GM18951 (cell line): ENCODE results near the gene MORN4.
"Not testable (repeated sequence)": the region's sequence is repeated elsewhere in the genome, so short reads cannot be mapped to it uniquely, and the experiment has no call there.

ENCODE experiments used
- POLR2A ChIP-seq: IDR thresholded peaks from 4 replicates; pipeline ENCODE4 v1.6.1; 2011; ENCODE audit warnings: mild to moderate bottlenecking; ENCODE audit not compliant: insufficient read length, insufficient read depth; ENCODE audit errors: extremely low read depth
- in situ Hi-C: fragments of 300-500 bp; cut with MboI; formaldehyde crosslinking; loops from one replicate; pipeline ENCODE4 v1.12.0; 2022; ENCODE audit warnings: low sequenced_read_pairs, mixed read lengths, inconsistent platforms; ENCODE audit not compliant: unreplicated experiment

The MORN4 gene

DNA sequence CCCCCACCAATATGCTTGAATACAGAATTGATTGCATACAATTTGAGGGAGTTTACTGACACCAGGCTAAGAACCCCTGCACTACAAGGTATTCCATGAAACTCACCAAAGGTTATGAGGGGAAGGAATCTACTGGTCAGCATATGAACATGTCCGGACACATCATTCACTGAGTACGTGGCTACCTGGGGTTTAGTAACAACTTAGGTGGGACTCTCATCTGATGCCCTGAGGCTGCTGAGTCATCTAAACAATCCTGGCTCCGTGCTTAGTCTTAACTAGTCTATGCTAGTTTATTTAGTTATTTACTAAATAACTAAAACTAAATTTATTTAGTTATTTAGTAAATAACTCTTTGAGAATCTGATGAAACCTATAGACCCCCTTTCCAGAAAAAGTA is 18.5 kb upstream of the MORN4 start:
- in situ Hi-C loops = no loop called here
- no peak for TF ChIP-seq POLR2A

DNA sequence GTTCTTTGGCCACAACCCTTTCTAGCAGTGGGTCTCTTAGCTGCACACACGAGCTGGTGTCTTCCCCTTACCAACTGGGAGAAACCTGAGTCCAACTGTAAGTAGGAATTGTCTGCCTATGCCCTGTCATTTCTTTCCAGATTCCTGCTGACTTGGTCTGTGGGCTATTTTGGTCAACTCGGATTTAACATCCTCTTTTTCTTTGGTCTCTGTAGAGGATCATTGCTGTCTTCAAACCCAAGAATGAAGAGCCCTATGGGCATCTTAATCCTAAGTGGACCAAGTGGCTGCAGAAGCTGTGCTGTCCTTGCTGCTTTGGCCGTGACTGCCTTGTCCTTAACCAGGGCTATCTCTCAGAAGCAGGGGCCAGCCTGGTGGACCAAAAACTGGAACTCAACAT is 17.4 kb upstream of the MORN4 start:
- no peak for TF ChIP-seq POLR2A

DNA sequence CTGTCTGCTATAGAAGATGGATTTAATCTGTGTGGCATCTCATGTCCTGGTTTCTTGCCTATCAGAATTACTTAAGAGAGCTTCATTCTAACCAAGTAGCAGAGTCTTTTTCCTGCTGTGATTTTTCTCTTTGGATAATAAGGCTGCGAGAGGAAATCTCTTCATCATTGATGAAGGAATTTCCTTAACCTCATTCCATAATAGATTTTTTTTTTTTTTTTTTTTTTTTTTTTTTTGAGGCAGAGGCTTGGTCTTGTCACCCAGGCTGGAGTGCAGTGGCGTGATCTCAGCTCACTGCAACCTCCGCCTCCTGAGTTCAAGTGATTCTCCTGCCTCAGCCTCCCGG is 16.1 kb upstream of the MORN4 start:
- in situ Hi-C loops = not testable (repeated sequence)

More for the DNA sequence above, 17.4 kb upstream of the MORN4 start:
- in situ Hi-C loops = no loop called here

DNA sequence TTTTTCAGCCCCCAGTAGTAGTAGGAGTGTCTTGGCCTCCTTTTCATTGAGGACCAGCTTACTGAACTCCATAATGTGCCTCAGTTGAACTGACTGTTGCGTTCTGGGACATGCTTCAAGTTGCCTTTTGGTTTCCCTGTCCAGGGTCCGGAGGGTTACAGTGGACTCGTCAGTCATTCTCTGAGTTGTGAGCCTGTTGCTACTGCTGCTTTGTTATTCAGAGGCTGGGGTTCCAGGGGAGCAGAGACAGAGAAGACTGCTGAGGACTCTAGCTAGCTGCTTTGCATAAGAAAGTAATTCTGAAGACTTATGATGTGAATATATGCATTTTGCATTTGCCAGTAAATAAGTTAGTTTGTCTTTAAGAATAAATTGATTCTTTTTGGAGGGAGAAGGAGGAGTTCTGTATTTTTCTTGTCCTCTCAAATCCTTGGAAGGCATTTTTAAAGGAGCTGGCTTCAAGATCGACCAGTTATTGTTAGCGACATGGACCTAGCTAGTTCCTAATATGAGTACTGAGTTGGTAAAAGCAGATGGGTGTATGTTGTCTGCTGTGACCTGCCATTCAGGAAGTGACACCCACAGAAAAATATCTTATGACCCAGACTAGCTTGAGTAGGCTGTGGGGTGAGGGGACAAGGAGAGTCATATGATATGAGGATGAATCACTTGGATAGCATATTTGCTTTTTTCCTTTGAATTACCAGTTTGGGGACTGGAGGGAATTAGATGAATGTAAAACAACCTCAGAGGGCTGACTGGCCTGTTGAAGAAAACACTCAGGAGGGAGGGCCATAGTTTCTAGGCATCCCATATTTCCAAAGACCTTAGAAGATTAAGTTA is 15.5 kb upstream of the MORN4 start:
- no peak for TF ChIP-seq POLR2A
- in situ Hi-C loops = no loop called here

DNA sequence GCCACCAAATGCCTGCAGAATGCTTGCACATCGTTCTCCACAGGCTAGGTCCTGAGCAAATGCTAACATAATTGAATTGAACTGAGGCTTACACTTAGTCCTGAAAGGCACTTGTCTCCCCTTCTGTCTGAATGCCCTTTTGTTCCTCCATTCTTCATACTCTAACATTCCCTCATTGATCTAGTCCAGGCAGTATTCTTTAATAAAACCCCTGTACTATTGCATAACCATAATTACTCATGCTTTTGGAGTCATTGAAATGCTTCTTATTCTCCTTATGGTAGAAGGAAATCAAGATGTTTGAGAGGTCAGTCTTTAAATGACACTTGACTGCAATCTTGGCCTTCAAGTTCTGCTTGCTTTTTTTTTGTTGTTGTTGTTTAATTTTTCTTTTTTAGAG is 14.3 kb upstream of the MORN4 start:
- in situ Hi-C loops = no loop called here
- TF ChIP-seq POLR2A = no peak

DNA sequence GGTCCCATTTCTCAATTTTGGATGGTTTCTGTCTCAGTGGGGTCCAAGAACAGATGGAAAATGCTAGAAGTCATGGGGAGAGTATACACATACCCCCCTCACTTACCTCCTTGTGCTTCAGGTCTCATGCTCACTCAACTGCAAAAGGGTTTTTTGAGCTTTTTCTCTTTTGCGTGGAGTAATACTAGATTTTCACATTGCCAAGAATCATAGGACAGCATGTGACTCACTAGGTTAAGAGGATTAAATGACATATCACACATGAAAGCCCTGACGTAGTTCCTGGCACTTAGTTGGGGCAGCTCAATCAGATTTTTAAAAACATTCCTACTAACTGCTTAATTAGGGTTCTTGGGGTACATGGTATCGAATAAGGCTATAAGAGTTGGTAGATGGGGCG is 11.6 kb upstream of the MORN4 start:
- TF ChIP-seq POLR2A = no peak
- in situ Hi-C loops = no loop called here

DNA sequence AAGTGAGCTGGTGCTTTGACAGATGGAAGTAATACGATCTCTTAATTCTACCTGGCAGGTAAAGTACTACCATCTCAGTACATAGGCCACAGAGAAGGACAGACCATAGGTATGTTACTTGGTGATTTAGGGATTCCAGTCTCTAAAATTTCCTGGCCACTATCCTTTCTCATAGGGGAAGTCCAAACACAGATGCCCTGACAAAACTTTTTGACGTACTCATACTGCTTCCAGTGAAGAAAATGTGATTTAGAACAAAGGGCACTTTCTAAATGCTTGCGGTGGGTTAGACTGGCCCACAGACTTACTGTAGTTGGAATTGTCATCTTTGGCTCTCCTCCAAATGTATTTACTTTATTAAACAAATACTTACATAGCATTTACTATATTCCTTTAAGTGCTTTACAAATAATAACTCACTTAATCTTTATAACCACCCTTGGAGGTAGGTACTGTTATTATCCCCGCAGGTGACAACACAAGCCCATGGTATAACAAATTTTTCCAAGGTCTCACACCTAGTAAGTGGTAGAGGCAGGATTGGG is 10.2 kb upstream of the MORN4 start:
- no peak for TF ChIP-seq POLR2A
- in situ Hi-C loops = no loop called here

DNA sequence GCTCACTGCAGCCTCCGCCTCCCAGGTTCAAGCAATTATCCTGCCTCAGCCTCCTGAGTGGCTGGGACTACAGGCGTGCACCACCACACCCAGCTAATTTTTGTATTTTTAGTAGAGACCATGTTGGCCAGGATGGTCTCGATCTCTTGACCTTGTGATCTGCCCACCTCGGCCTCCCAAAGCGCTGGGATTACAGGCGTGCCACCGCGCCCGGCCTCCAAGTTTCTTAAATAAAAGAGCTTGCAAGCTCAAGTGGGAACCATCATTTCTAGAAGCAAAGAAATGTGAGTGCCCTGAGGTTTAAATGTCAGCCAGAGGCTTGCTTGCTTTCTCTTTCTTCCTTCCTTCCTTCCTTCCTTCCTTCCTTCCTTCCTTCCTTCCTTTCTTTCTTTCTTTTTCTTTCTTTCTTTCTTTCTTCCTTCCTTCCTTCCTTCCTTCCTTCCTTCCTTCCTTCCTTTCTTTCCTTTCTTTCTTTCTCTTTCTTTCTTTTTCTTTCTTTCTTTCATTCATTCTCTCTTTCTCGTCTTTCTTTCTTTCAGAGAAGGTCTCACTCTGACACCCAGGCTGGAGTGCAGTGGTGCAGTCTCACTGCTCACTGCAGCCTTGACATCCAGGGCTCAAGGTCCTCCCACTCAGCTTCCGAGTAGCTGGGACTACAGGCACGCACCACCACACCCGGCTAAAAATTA is 9.3 kb upstream of the MORN4 start:
- in situ Hi-C loops = not testable (repeated sequence)

DNA sequence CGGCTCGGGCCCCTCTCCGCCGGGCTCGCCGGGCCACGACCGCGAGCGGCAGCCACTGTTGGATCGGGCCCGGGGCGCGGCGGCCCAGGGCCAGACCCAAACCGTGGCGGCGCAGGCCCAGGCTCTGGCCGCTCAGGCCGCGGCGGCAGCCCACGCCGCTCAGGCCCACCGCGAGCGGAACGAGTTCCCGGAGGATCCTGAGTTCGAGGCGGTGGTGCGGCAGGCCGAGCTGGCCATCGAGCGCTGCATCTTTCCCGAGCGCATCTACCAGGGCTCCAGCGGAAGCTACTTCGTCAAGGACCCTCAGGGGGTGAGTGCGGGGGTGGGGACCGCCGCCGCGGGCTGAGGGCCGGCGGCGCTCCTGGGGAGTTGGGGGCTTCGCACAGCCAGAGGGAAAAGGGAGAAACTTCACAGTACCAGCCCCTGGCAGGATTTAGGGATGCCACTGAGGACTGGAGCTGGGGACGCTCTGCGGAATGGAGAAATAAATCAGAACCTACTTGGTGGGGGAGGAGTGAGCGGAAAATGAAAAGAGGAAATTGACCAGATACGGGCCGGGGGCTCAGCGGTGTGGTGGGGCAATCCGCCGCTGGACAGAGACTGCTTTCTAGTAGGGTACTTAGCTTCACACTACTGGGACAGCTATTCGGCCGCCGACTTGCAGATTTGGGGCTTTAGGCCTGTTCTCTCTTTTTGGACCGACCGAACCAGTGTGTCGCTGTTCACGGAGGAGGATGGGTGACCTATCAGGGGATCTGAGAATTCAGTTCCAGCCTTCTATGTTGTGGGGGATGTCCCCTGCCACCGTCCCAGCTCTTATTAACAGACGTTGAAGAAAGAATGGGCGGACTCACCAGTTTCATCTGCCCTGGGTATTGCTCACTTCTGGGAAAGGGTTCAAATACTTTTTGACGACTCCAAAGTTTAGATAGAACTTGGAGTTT is 7.8 kb upstream of the MORN4 start:
- no peak for TF ChIP-seq POLR2A
- in situ Hi-C loops = no loop called here

DNA sequence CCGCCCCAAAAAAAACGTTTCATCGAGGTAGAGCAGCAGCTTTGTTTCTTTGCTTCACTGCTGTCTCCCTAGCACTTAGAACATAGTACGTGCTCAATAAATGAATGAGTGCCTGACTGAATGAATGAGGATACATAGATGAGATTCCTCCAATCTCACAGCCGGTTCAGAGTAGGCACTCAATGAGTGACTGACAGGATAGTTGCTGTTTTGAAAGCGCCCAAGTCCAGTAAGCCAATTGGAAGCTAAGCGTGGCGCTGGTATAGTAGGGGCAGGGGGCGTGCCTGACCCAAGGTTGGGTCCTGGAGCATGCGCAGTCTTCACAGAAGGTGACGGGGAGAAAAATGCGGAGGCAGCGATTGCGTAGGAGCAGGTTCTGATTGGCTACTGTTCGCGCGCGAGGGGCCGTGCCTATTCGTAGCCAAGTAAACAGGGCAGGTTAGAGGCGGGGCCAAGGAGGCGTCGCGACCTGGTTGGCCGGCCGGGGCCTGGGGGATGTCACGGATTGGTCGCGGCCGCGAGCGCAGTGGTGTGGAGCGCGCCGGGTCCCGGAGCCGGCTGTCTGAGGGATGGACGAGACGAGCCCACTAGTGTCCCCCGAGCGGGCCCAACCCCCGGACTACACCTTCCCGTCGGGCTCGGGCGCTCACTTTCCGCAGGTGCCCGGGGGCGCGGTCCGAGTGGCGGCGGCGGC is 7.0 kb upstream of the MORN4 start, which contains the start of gene PI4K2A:
PI4K2A (plus strand) TSS at position 498 of the 694 bp plus-strand sequence; CDS start at position 570, 72 bp downstream.
- TF ChIP-seq POLR2A = peak; percentile 67
- in situ Hi-C loops = no loop called here

DNA sequence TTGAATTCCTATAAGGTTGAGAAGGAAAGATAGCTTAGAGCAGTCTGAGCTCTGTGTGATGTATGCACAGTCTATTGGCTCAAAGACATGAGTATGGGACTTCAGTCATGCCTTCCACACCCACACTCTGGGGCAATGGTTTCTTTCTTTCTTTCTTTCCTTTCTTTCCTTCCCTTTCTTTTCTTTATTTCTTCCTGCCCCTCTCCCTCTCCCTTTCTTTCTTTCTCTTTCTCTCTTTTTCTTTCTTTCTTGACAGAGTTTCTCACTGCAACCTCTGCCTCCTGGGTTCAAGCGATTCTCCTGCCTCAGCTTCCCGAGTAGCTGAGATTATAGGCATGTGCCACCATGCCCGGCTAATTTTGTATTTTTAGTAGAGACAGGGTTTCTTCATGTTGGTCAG is 5.8 kb upstream of the MORN4 start:
- in situ Hi-C loops = not testable (repeated sequence)

DNA sequence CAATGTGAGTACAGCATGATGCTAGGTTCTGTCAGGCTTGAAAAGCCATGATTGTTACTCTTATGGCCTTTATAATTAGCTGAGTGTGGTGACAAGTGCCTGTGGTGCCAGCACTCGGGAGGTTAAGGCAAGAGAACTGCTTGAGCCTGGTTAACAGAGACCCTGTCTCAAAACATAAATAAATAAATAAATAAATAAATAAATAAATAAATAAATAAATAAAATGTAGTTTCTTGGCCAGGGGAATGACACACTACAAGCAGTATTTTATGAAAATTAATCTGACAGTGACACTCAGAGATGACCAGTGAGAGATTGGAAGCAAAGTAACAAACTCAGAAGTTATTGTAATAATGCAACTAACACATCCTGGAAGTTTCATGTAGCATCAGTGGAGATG is 2.3 kb upstream of the MORN4 start:
- in situ Hi-C loops = no loop called here
- no peak for TF ChIP-seq POLR2A

DNA sequence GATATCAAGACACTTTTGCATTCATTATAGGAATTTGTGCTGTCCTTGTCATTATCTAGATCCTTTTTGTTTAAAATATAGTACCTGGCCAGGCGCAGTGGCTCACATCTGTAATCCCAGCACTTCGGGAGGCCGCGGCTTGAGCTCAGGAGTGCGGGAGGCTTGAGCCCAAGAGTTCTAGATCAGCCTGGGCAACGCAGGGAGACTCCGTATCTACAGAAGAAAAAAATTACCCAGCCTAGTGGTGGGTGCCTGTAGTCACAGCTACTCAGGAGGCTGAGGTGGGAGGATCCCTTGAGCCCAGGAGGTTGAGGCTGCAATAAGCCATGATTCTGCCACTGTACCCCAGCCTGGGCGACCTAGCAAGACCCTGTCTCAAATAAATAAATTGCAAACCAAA is 621 bp upstream of the MORN4 start:
- no peak for TF ChIP-seq POLR2A
- in situ Hi-C loops = no loop called here

DNA sequence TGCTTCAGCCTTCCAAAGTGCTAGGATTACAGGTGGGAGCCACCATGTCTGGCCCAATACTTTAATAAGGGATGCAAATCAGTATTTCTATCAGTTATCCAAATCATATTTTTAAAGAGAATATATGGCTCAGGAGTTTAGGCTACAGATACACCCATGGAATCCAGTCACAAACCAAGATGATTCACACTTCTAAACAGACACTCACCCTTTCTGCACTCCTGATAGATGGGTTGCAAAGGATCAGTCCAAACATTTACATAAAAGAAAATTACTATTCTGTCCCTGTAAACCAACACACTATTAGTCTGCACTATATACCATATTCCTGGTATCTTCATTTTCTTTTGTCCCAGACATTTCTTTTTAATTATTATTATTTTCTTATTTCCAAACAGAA is 2.2 kb downstream of the MORN4 start:
- in situ Hi-C loops = no loop called here
- TF ChIP-seq POLR2A = no peak
